HepG2 (cell line): Measurements from ENCODE around the gene SSTR5. TPM values are rescaled to one million over a fixed set of nuclear protein-coding genes. Genes with fewer than 3 reads are reported as not detected.

Experiments used
- BCL6 ChIP-seq: IDR thresholded peaks from 2 replicates; pipeline ENCODE4 v1.6.1; 2016; ENCODE audit warnings: missing genetic modification reagents, missing compliant biosample characterization
- CEBPB ChIP-seq: IDR thresholded peaks from 2 replicates; pipeline ENCODE4 v1.6.1; 2011; ENCODE audit warnings: low read depth, low read length, improper control_type of control experiment, borderline replicate concordance
- CHD4 ChIP-seq: fragments of 200-600 bp; sonication (generic); IDR thresholded peaks from 2 replicates; pipeline ENCODE4 v1.7.0; 2017; ENCODE audit warnings: mild to moderate bottlenecking, low read length, borderline replicate concordance
- FOXJ3 ChIP-seq: sonication (generic); formaldehyde crosslinking; IDR thresholded peaks from 2 replicates; pipeline ENCODE4 v1.4.0; 2020; ENCODE audit warnings: missing genetic modification reagents, mild to moderate bottlenecking, borderline replicate concordance
- HNF1A ChIP-seq, 2 experiments: sonication (generic) in 1 of 2; formaldehyde crosslinking in 1 of 2; IDR thresholded peaks; 2 replicates each; pipeline versions ENCODE4 v1.4.0 to v1.6.1; 2016 to 2020; ENCODE audit warnings: borderline replicate concordance in 1 of 2, low read depth in 1 of 2, mild to moderate bottlenecking in 1 of 2, missing genetic modification reagents in 1 of 2
- HOXD1 ChIP-seq: sonication (generic); formaldehyde crosslinking; IDR thresholded peaks from 2 replicates; pipeline ENCODE4 v1.5.0; 2020; ENCODE audit warnings: missing genetic modification reagents
- KLF12 ChIP-seq: sonication (generic); formaldehyde crosslinking; IDR thresholded peaks from 2 replicates; pipeline ENCODE4 v1.4.0; 2020; ENCODE audit warnings: missing genetic modification reagents, borderline replicate concordance
- MBNL3 ChIP-seq: fragments of 250-450 bp; sonication (Bioruptor Pico); conservative IDR thresholded peaks from 2 replicates; pipeline ENCODE4 v1.8.0; 2022; ENCODE audit warnings: mild to moderate bottlenecking, inconsistent platforms
- MNT ChIP-seq: fragments of 450-650 bp; IDR thresholded peaks from 2 replicates; pipeline ENCODE4 v1.6.1; 2016
- MZF1 ChIP-seq: sonication (generic); formaldehyde crosslinking; IDR thresholded peaks from 2 replicates; pipeline ENCODE4 v1.8.1; 2023; ENCODE audit warnings: mild to moderate bottlenecking, missing genetic modification reagents, borderline replicate concordance
- SP5 ChIP-seq: IDR thresholded peaks from 2 replicates; pipeline ENCODE4 v1.6.1; 2016; ENCODE audit warnings: low read depth, borderline replicate concordance
- ZNF10 ChIP-seq: sonication (generic); formaldehyde crosslinking; IDR thresholded peaks from 2 replicates; pipeline ENCODE4 v1.4.0; 2020; ENCODE audit warnings: mild to moderate bottlenecking, low read depth, missing genetic modification reagents, borderline replicate concordance
- ZNF234 ChIP-seq: sonication (generic); formaldehyde crosslinking; conservative IDR thresholded peaks from 2 replicates; pipeline ENCODE4 v1.5.1; 2020; ENCODE audit warnings: mild to moderate bottlenecking, missing genetic modification reagents
- ZNF317 ChIP-seq: sonication (generic); formaldehyde crosslinking; IDR thresholded peaks from 2 replicates; pipeline ENCODE4 v1.5.0; 2020; ENCODE audit warnings: mild to moderate bottlenecking, missing genetic modification reagents
- ZNF33A ChIP-seq: sonication (generic); formaldehyde crosslinking; IDR thresholded peaks from 2 replicates; pipeline ENCODE4 v1.5.1; 2020; ENCODE audit warnings: missing genetic modification reagents, mild to moderate bottlenecking, moderate library complexity, borderline replicate concordance
- ZNF354B ChIP-seq: sonication (generic); formaldehyde crosslinking; IDR thresholded peaks from 2 replicates; pipeline ENCODE4 v1.8.0; 2022; ENCODE audit warnings: mild to moderate bottlenecking, missing genetic modification reagents
- ZNF414 ChIP-seq: sonication (generic); formaldehyde crosslinking; IDR thresholded peaks from 2 replicates; pipeline ENCODE4 v1.5.0; 2020; ENCODE audit warnings: missing genetic modification reagents
- ZNF580 ChIP-seq: IDR thresholded peaks from 2 replicates; pipeline ENCODE4 v1.6.1; 2016; ENCODE audit warnings: low read depth, borderline replicate concordance
- ZNF724P ChIP-seq: sonication (generic); formaldehyde crosslinking; IDR thresholded peaks from 2 replicates; pipeline ENCODE4 v1.8.0; 2022; ENCODE audit warnings: missing genetic modification reagents, borderline replicate concordance
- polyA plus RNA-seq, 8 experiments: library from polyadenylated mRNA; depleted of rRNA in 3 of 8; stranded (reverse) in 7 of 8; unstranded in 1 of 8; fragments of >200 nt; fragmentation: Illumina TruSeq in 4 of 8; extraction: Trizol in 4 of 8; gene quantifications; 2 replicates each; pipeline versions ENCODE4 v1.2.1 to v1.2.3, GENCODE V29; 2011 to 2016; ENCODE audit warnings: low read depth in 4 of 8, missing spikeins in 1 of 8, mixed read lengths in 1 of 8; ENCODE audit not compliant: insufficient read depth in 1 of 8
- total RNA-seq, 5 experiments: library from RNA; depleted of rRNA; stranded (reverse); fragments of >200 nt; fragmentation: Illumina TruSeq; extraction: Trizol; gene quantifications; 2 replicates each; pipeline ENCODE4 v1.2.3, GENCODE V29; 2016; ENCODE audit warnings: low read depth in 1 of 5

The SSTR5 gene
- total and polyA plus RNA-seq, 2 of the 13 experiments (the other 11 are each of a cell fraction or from before 2014, with no cell fraction given) = 0.20 to 0.49 TPM

- no peak for TF ChIP-seq HNF1A (IDR thresholded peaks at IDR 0.05; ENCODE audit: low read depth)
- 0 out of 2 replicates have a peak, but pooled peaks have one; percentile 60 for TF ChIP-seq HNF1A (CRISPR knock-in tag; IDR thresholded peaks at IDR 0.05; ENCODE audit: borderline replicate concordance)
- peak; percentile 85; the same call in 1 of the 2 replicates for TF ChIP-seq ZNF724P (CRISPR knock-in tag)
- peak; percentile 90 for TF ChIP-seq KLF12 (CRISPR knock-in tag)
- peak; percentile 68 for TF ChIP-seq HOXD1 (CRISPR knock-in tag)
- TF ChIP-seq MNT = peak; percentile 89
- no peak for TF ChIP-seq FOXJ3 (CRISPR knock-in tag)
- TF ChIP-seq ZNF33A (CRISPR knock-in tag) = peak; percentile 74; the same call in 1 of the 2 replicates
- TF ChIP-seq ZNF10 (CRISPR knock-in tag) = no peak
- no peak for TF ChIP-seq ZNF354B (CRISPR knock-in tag)
- no peak for TF ChIP-seq MBNL3 (CRISPR knock-in tag)
- TF ChIP-seq ZNF317 (CRISPR knock-in tag) = peak; percentile 74
- no peak for TF ChIP-seq CEBPB
- TF ChIP-seq ZNF580 (CRISPR knock-in tag) = peak; percentile 95; the same call in 1 of the 2 replicates
- TF ChIP-seq ZNF234 (CRISPR knock-in tag) = peak; percentile 71; the same call in 1 of the 2 replicates
- TF ChIP-seq ZNF414 = no peak; the same call in 1 of the 2 replicates
- TF ChIP-seq CHD4 = no peak
- TF ChIP-seq MZF1 (CRISPR knock-in tag) = 0 out of 2 replicates have a peak, but pooled peaks have one; percentile 13
- TF ChIP-seq BCL6 = peak; percentile 72
- peak; percentile 91 for TF ChIP-seq SP5 (CRISPR knock-in tag)
Observed at GRCh38 chr16:1082266-1082951, 9.9 kb downstream of the SSTR5 start (continued).
